ENCODE results near the gene BEX3.

DNA sequence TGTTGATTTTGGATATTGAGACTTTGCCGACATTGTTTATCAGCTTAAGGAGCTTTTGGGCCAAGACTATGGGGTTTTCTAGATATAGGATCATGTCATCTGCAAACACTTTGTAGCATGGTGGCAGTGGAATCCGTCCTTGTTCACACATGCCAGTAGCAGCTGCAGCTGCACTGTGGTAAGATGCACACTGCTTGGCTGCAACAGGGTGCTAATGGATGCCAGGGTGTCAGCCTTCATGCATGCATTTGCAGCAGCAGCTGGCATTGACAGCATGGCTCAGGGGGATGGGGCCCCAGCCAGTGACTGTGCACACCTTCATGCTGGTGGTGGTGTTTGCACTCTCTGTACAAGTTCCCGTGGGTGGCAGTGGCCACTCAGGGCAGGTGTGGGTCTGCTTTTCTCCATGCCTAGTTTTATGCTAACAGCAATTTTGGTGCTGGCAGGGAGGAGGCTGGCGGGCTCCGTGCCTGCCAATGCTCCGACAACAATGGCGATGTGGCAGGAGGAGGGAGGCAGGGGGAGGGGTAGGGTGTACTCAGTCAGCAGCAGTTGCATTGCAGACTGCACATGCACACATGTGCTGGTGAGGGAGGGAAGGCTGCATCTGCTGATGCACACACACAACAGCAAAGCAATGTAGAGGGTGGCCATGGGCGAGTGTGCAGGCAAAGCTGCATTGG is 37.5 kb downstream of the BEX3 start:
- TF ChIP-seq EZH2 (IDR thresholded peaks at IDR 0.05; ENCODE audit: insufficient read depth, poor library complexity, severe bottlenecking), result no peak
- no peak for TF ChIP-seq EZH2phosphoT487 (IDR thresholded peaks at IDR 0.05; ENCODE audit: insufficient read depth, low read depth)

All from GM23248 (cell line).